GM13977 (cell line): Measurements from ENCODE around the gene KRT4.

ENCODE experiments used
- DNase-seq: peaks from one replicate; pipeline ENCODE4 v3.0.0; 2012; ENCODE audit warnings: low spot score
- in situ Hi-C: fragments of 300-500 bp; cut with MboI; formaldehyde crosslinking; loops from one replicate; pipeline ENCODE4 v1.12.0; 2022; ENCODE audit warnings: low sequenced_read_pairs, low pct_unique_long_range_greater_than_20kb, mixed read lengths, inconsistent platforms; ENCODE audit not compliant: unreplicated experiment
- TF ChIP-seq, protein P1 (sequence below): IDR thresholded peaks from 2 replicates; pipeline ENCODE4 v1.5.1; 2012; ENCODE audit warnings: mild to moderate bottlenecking, control low read depth; ENCODE audit not compliant: insufficient read depth; ENCODE audit errors: extremely low read depth, missing control alignments

Gene KRT4

DNA sequence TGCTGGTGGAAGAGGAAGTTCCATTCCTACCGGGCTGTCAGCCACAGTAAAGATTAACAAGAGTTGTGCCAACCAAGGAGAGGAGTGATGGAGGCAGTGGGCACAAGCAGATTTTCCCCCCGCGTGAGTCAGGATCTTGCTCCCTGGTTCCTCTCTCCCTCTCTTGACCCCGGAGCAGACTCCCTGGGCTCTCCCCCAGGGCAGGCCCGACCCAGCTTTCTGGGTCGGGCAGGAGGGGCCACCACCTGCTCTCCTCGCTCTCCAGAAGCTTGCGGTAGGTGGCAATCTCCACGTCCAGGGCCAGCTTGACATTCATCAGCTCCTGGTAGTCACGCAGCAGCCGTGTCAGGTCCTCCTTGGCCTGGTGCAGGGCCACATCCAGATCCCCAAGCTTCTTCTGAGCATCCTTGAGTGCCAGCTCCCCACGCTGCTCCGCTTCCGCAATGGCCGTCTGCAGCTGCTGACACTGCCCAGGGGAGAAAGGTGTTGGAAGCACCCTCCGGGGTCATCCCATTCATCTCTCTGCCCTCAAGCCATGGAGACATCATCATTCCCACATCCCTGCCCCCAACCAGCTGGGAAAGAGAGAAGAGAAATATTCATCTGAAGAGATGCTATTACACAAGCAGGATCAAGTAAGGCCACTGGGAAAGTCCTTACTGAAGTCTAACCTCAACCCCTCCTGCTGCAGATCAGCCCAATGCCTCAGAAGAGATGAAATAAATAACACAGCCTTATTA lies 9.0 kb upstream of the KRT4 start:
- no peak for DNase-seq
- in situ Hi-C loops: no loop called here
- TF ChIP-seq, protein P1, sequence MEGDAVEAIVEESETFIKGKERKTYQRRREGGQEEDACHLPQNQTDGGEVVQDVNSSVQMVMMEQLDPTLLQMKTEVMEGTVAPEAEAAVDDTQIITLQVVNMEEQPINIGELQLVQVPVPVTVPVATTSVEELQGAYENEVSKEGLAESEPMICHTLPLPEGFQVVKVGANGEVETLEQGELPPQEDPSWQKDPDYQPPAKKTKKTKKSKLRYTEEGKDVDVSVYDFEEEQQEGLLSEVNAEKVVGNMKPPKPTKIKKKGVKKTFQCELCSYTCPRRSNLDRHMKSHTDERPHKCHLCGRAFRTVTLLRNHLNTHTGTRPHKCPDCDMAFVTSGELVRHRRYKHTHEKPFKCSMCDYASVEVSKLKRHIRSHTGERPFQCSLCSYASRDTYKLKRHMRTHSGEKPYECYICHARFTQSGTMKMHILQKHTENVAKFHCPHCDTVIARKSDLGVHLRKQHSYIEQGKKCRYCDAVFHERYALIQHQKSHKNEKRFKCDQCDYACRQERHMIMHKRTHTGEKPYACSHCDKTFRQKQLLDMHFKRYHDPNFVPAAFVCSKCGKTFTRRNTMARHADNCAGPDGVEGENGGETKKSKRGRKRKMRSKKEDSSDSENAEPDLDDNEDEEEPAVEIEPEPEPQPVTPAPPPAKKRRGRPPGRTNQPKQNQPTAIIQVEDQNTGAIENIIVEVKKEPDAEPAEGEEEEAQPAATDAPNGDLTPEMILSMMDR: no peak

DNA sequence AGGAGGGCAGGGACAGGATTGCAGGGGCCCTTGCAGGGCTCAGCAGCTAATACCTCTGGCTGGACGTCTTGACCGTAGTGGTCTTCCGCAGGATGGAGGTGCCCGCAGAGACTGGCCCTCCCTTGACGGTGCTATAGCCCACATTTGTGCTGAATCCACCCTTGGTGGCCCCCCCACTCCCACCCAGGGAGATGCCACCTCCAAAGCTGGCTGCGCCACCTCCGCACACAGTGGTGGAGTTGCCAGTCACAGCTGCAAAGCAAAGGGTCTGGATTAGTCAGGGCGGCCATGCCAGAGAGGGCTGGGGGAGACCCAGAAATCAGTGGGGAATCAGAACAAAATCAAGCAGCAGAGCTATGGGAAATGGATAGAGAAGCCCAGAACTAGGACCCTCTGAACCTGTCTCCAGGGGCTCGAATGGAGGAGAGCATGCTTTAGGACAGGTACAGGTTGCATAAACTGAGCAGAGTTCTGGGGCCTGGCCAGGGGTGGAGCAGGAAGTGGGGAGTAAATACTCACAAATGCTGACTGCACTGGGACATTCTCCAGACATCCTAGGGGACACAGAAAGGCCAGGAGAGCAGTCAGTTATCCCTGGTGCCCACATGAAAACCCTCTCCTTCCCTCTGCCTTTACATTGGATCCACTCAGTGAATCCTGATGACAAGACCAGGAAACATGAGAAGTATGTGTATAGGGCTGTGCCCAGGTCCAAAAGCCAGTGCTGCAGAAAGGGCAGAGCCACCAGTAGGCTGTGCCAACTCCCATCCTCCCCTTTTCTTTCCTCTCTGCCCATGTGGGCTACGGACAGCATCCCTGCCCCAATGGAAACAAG lies 8.1 kb upstream of the KRT4 start:
- TF ChIP-seq, protein P1: no peak
- DNase-seq: no peak
- in situ Hi-C loops: no loop called here

DNA sequence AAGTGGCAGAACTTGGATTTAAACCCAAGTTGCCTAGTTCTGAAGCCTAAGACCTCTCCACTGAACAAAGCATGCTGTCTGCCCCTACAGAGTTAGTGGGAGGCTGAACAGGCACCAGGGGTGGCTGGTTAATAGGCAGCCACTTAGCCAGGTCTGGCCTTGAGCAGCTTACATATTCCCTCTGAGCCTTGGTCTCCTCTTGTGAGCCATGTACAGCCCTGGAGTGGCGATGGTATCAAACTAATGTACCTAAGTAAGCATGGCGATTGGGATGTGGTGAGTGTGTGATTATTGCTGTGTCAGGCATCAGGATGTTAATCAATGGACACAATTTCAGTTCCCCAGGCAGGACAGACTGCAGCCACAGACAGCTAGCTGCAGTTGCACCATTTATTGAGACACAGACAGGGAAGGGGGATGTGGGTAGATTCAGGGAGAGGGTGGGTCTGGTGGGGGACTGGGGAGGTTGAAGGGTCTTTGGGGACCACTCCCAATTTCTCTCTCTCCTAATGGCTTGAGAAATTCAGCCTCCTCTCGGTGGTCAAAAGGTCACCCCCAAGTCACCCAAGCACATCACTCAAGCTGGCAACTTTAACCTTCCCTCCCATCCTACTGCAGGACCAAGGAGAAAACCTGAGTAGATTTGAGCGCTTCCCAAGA lies 7.3 kb upstream of the KRT4 start:
- no peak for DNase-seq
- in situ Hi-C loops: no loop called here
- TF ChIP-seq, protein P1: no peak

DNA sequence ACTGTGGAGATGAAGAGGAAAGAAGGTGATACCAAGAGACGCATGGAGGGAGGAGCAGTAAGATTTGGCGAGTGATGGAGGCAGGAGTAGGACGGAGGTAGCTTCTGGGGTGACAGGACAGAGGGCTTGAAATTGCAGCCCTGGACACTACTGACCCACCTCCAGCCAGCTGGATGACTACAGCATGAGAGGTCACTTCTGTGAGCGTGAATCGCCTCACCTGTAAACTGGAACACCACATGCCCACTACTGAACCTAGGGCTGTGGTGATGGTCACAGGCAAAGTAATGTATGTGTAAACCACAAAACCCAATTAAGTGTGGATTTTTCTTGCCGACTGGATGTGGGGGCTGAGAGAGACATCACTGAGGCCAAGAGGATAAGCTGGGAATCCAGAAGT lies 6.6 kb upstream of the KRT4 start:
- in situ Hi-C loops: no loop called here
- no peak for DNase-seq
- TF ChIP-seq, protein P1: no peak

DNA sequence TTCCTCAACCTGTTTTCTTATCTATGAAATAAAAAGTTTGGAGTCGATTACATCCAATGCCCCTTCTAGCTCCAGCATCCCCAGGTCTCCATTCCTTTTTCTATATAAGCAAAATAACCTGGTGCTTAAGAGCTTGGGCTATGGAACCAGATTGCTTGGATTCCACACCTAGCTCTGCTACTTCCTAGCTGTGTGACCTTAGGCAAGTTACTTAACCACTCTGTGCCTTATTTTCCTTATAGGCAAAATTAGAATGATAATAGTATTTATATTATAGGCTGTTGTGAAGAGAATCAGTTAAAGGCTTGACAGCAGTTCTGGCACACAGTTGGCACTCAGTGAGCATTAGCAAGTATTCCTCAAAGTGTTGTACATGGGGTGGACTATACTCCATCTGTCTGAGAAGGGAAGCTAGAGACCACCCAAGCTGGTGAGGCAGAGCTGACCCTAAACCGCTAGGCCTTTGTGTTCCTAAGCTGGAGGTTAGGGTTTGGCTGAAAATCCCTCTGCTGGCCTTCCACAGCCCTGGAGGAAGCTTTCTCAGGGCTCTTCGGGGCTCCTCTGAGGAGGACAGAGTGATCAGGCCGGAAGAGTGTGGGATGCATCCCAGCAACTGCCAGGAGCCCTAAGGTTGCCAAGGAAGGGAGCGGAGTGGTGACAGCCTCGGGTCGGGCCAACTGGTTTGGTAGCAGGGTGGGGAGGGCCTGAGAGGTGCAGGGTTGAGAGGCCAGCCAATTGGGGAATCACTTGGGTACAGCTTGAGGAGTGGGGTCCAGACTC lies 6.0 kb upstream of the KRT4 start:
- TF ChIP-seq, protein P1: no peak
- no peak for DNase-seq
- in situ Hi-C loops: no loop called here

DNA sequence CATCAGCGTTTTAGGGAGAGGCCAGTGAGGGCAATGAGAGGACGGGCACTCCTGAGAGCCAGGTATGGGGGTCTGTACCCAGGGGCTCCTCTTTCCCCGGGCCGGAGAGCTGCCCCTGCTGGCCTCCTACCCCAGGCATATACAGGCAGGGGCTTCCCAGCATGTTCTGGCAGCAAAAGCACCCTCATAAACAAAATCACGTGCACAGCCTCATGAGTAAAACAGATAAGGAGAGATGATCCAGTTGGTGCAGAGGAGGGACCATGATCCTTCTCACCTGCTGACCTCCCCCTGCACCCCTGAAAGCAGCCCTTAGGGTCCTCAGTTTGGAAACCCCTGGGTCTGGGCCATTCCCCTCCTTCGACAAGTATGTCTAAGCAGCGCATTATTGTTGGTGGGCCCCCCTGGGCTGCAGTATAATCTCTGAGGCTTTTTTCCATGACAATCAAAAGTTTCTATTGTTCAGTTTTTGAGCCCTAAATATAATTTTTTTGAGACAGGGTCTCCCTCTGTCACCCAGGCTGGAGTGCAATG lies 5.0 kb upstream of the KRT4 start:
- TF ChIP-seq, protein P1: no peak
- in situ Hi-C loops: no loop called here

More for the DNA sequence above, 5.0 kb upstream of the KRT4 start:
- DNase-seq: no peak
